COLO829 (cell line): ENCODE measurements around the gene TIMD4.

Experiments used
- DNase-seq: peaks from one replicate; pipeline ENCODE4 v3.0.0; 2012; ENCODE audit warnings: low spot score

Gene TIMD4

GRCh38 chr5:156920861-156921431, 42.1 kb downstream of the TIMD4 start:
- no peak for DNase-seq

- no peak for DNase-seq
Observed at GRCh38 chr5:156920042-156920860, 42.8 kb downstream of the TIMD4 start.

GRCh38 chr5:156918311-156918845, 44.6 kb downstream of the TIMD4 start:
- no peak for DNase-seq

- no peak for DNase-seq
Observed at GRCh38 chr5:156914371-156914737, 48.7 kb downstream of the TIMD4 start.

GRCh38 chr5:156913719-156914370, 49.2 kb downstream of the TIMD4 start:
- DNase-seq, result no peak

- DNase-seq, result no peak
Observed at GRCh38 chr5:156913355-156913718, 49.7 kb downstream of the TIMD4 start.

GRCh38 chr5:156912869-156913268, 50.2 kb downstream of the TIMD4 start:
- DNase-seq, result no peak

- no peak for DNase-seq
Observed at GRCh38 chr5:156909180-156909579, 53.8 kb downstream of the TIMD4 start.

- DNase-seq, result no peak
Observed at GRCh38 chr5:156907667-156908066, 55.4 kb downstream of the TIMD4 start.

GRCh38 chr5:156906807-156907206, 56.2 kb downstream of the TIMD4 start:
- DNase-seq, result no peak

GRCh38 chr5:156896546-156896945, 66.5 kb downstream of the TIMD4 start:
- no peak for DNase-seq

- DNase-seq, result no peak
Observed at GRCh38 chr5:156893517-156893916, 69.5 kb downstream of the TIMD4 start.

GRCh38 chr5:156892864-156893263, 70.2 kb downstream of the TIMD4 start:
- no peak for DNase-seq

- DNase-seq, result no peak
Observed at GRCh38 chr5:156892223-156892622, 70.8 kb downstream of the TIMD4 start.

GRCh38 chr5:156888520-156888919, 74.5 kb downstream of the TIMD4 start:
- DNase-seq, result no peak

- no peak for DNase-seq
Observed at GRCh38 chr5:156883316-156883875, 79.6 kb downstream of the TIMD4 start.

GRCh38 chr5:156879665-156880285, 83.3 kb downstream of the TIMD4 start:
- no peak for DNase-seq

GRCh38 chr5:156871212-156871611, 91.8 kb downstream of the TIMD4 start:
- no peak for DNase-seq

- DNase-seq, result no peak
Observed at GRCh38 chr5:156870498-156870839, 92.6 kb downstream of the TIMD4 start.
